ENCODE results near the gene BTNL9. TPM values are rescaled to one million over a fixed set of nuclear protein-coding genes. Genes with fewer than 3 reads are reported as not detected.

BTNL9 gene
- total and polyA plus RNA-seq, 2 of the 13 experiments (the other 11 are each of a cell fraction or from before 2014, with no cell fraction given): 0.13 TPM; not detected in 1

- DNase-seq (ENCODE audit: low spot score): no peak
- Histone ChIP-seq H3K27ac (ENCODE audit: extremely low read length, insufficient read depth, low read length) (no peak overlapping the region), H3K4me1 (ENCODE audit: insufficient read depth, low read length) (no peaks in the 10 kb centered on the region), H3K36me3 (replicated peaks in 1 of 2; ENCODE audit: control insufficient read depth in 1 of 2, insufficient read depth in 2 of 2, low read length in 2 of 2) (no peaks in the 10 kb centered on the region), H3K27me3 (ENCODE audit: control insufficient read depth in 1 of 2, insufficient read depth in 2 of 2, low read length in 2 of 2) (no peaks in the 10 kb centered on the region), H3K9ac (ENCODE audit: insufficient read depth, low read depth, low read length) (no peak overlapping the region), H3K4me2 (ENCODE audit: low read depth, low read length) (no peak overlapping the region), H4K20me1 (ENCODE audit: insufficient read depth, low read length) (no peaks in the 10 kb centered on the region), H3K79me2 (ENCODE audit: insufficient read depth, low read length) (no peaks in the 10 kb centered on the region), H2AFZ (ENCODE audit: low read length) (no peak overlapping the region), H3K4me3 (replicated peaks in 1 of 3; ENCODE audit: insufficient read depth in 1 of 3, low read depth in 2 of 3, low read length in 3 of 3) (no peak overlapping the region), H3K9me3 (ENCODE audit: low read length) (peaks cover under 1% of the 10 kb centered on the region; the same call in 1 of the 2 replicates)
- no peak for ATAC-seq
- in situ Hi-C loops (cut with HindIII; ENCODE audit: extremely low pct_ligation_motif_present, low pct_unique_long_range_greater_than_20kb): no loop called here
- POLR2A ChIA-PET: no interaction called here
- 37% methylated on average over 6 of the region's 11 CpGs for WGBS (ENCODE audit: low lambda C conversion rate)
- no peak for TF ChIP-seq RBFOX2 (IDR thresholded peaks at IDR 0.05; ENCODE audit: low read depth, low read length)
- CTCF ChIA-PET (ENCODE audit: low intra/inter-chr PET ratio, low total read pairs): no interaction called here
- BruUV-seq (replicated peaks): no TSS peak
- FAIRE-seq: no peak
- intact Hi-C loops (cut with micrococcal nuclease; ENCODE audit: unreplicated experiment): no loop called here
Measured at GRCh38 chr5:181027452-181028031, 12.5 kb upstream of the BTNL9 start.

DNA sequence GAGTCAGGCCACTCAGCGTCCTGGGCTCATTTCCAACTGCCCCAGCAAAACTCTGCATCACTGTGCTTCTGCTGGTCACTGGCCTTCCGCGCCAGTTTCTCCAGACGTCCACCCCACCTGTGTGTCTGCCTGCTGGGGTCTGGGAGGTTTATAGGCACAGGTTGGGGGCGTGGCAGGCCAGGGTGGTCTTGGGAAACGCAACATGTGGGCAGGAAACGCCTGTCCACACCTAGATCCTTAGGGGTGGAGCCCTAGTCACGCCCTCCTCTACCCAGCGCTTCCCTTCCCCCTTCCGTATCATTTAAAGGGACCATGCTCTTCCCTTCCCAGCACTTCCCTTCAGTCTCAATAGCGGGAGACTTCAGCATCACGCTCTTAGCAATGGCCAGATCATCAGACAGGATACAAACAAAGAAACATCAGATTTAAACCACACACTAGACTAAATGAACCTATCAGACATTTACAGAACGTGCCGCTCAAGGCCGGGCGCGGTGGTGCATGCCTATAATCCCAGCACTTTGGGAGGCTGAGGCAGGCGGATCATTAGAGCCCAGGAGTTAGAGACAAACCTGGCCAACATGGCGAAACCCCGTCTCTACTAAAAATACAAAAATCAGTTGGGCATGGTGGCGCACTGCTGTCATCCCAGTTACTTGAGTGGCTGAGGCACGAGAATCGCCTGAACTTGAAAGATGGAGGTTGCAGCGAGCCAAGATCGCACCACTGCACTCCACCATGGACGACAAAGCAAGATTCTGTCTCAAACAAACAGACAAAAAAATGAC, 11.8 kb upstream of the BTNL9 start:
- intact Hi-C loops (cut with micrococcal nuclease; ENCODE audit: unreplicated experiment): no loop called here

More for the DNA sequence above, 11.8 kb upstream of the BTNL9 start:
- Histone ChIP-seq H3K79me2 (ENCODE audit: insufficient read depth, low read length) (no peaks in the 10 kb centered on the region), H3K27me3 (ENCODE audit: control insufficient read depth in 1 of 2, insufficient read depth in 2 of 2, low read length in 2 of 2) (no peaks in the 10 kb centered on the region), H3K4me1 (ENCODE audit: insufficient read depth, low read length) (no peaks in the 10 kb centered on the region), H2AFZ (ENCODE audit: low read length) (no peak overlapping the region), H3K9me3 (ENCODE audit: low read length) (no peaks in the 10 kb centered on the region), H3K9ac (ENCODE audit: insufficient read depth, low read depth, low read length) (no peak overlapping the region), H3K4me3 (replicated peaks in 1 of 3; ENCODE audit: insufficient read depth in 1 of 3, low read depth in 2 of 3, low read length in 3 of 3) (no peak overlapping the region), H3K4me2 (ENCODE audit: low read depth, low read length) (no peak overlapping the region), H4K20me1 (ENCODE audit: insufficient read depth, low read length) (no peaks in the 10 kb centered on the region), H3K27ac (ENCODE audit: extremely low read length, insufficient read depth, low read length) (no peak overlapping the region), H3K36me3 (replicated peaks in 1 of 2; ENCODE audit: control insufficient read depth in 1 of 2, insufficient read depth in 2 of 2, low read length in 2 of 2) (no peaks in the 10 kb centered on the region)
- 60% methylated on average over 21 of the region's 26 CpGs for WGBS (ENCODE audit: low lambda C conversion rate)
- no peak for FAIRE-seq
- in situ Hi-C loops (cut with HindIII; ENCODE audit: extremely low pct_ligation_motif_present, low pct_unique_long_range_greater_than_20kb): no loop called here
- CTCF ChIA-PET (ENCODE audit: low intra/inter-chr PET ratio, low total read pairs): no interaction called here
- DNase-seq (ENCODE audit: low spot score): no peak
- POLR2A ChIA-PET: no interaction called here
- ATAC-seq: no peak
- BruUV-seq (replicated peaks): no TSS peak
- TF ChIP-seq BRCA1 (CRISPR knock-in tag; IDR thresholded peaks at IDR 0.05) (no peak), ZNF709 (CRISPR knock-in tag; IDR thresholded peaks at IDR 0.05) (no peak), MLXIP (CRISPR knock-in tag; IDR thresholded peaks at IDR 0.05; ENCODE audit: borderline replicate concordance) (no peak), CENPX (CRISPR knock-in tag; IDR thresholded peaks at IDR 0.05) (no peak), ARNTL (CRISPR knock-in tag; IDR thresholded peaks at IDR 0.05) (no peak), KLF15 (CRISPR knock-in tag; IDR thresholded peaks at IDR 0.05; ENCODE audit: borderline replicate concordance) (no peak), SMYD3 (CRISPR knock-in tag; IDR thresholded peaks at IDR 0.05) (no peak)
- TF ChIP-seq, protein P1, sequence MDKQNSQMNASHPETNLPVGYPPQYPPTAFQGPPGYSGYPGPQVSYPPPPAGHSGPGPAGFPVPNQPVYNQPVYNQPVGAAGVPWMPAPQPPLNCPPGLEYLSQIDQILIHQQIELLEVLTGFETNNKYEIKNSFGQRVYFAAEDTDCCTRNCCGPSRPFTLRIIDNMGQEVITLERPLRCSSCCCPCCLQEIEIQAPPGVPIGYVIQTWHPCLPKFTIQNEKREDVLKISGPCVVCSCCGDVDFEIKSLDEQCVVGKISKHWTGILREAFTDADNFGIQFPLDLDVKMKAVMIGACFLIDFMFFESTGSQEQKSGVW (CRISPR knock-in tag; IDR thresholded peaks at IDR 0.05; ENCODE audit: borderline replicate concordance): no peak
